CD4-positive, CD25-positive, alpha-beta regulatory T cell (primary cell): Measurements from ENCODE around the gene MAML2. TPM values are rescaled to one million over a fixed set of nuclear protein-coding genes. Genes with fewer than 3 reads are reported as not detected.

Experiments
- ATAC-seq, 2 donors: fragments of 150-1000 bp; cut with Tn5 transposase; one replicate each; pipeline ENCODE4 v1.10.0; 2021; ENCODE audit warnings: low read depth in 2 of 2, moderate number of reproducible peaks in 2 of 2, moderate library complexity in 1 of 2
- DNase-seq, 3 donors: peaks; one replicate each; pipeline versions ENCODE4 v3.0.0 to v3.0.0-alpha.2; 2012 to 2022; ENCODE audit warnings: mixed read lengths in 1 of 3
- H3K27ac ChIP-seq: one replicate; pipeline ENCODE4 v1.7.0; 2013; ENCODE audit warnings: mild to moderate bottlenecking, low read length; ENCODE audit not compliant: insufficient read depth, poor library complexity, severe bottlenecking
- H3K27me3 ChIP-seq: one replicate; pipeline ENCODE4 v1.7.0; 2013; ENCODE audit warnings: low read length; ENCODE audit not compliant: control insufficient read depth, insufficient read depth
- H3K36me3 ChIP-seq: one replicate; pipeline ENCODE4 v1.7.0; 2013; ENCODE audit warnings: mild to moderate bottlenecking, low read length, moderate library complexity; ENCODE audit not compliant: control insufficient read depth, insufficient read depth
- H3K4me1 ChIP-seq: 2 replicates; pipeline ENCODE4 v1.7.0; 2013; ENCODE audit warnings: mild to moderate bottlenecking, low read length; ENCODE audit not compliant: insufficient read depth, control insufficient read depth, poor library complexity, severe bottlenecking
- H3K4me3 ChIP-seq: one replicate; pipeline ENCODE4 v1.7.0; 2013; ENCODE audit warnings: low read depth, mild to moderate bottlenecking, low read length, moderate library complexity
- H3K9me3 ChIP-seq, 2 experiments: 1 replicate in 1 of 2; 2 replicates in 1 of 2; pipeline ENCODE4 v1.7.0; 2013; ENCODE audit warnings: low read length in 2 of 2, mild to moderate bottlenecking in 1 of 2, moderate library complexity in 1 of 2; ENCODE audit not compliant: control insufficient read depth in 2 of 2
- H3K27ac Mint-ChIP-seq, 3 donors: one replicate each; pipeline ENCODE4 v1.8.0; 2020 to 2022; ENCODE audit warnings: mild to moderate bottlenecking in 3 of 3, mixed read lengths in 3 of 3, moderate library complexity in 2 of 3
- H3K27me3 Mint-ChIP-seq: one replicate; pipeline ENCODE4 v1.8.0; 2022; ENCODE audit warnings: mild to moderate bottlenecking, mixed read lengths
- H3K36me3 Mint-ChIP-seq: one replicate; pipeline ENCODE4 v1.8.0; 2020; ENCODE audit warnings: mixed read lengths
- H3K4me1 Mint-ChIP-seq, 4 donors: one replicate each; pipeline ENCODE4 v1.8.0; 2020 to 2022; ENCODE audit warnings: mixed read lengths in 4 of 4, mild to moderate bottlenecking in 1 of 4
- H3K4me3 Mint-ChIP-seq, 4 donors: one replicate each; pipeline ENCODE4 v1.8.0; 2020 to 2022; ENCODE audit warnings: mild to moderate bottlenecking in 4 of 4, mixed read lengths in 4 of 4, moderate library complexity in 3 of 4
- H3K9me3 Mint-ChIP-seq, 7 donors: one replicate each; pipeline ENCODE4 v1.8.0; 2020 to 2022; ENCODE audit warnings: mixed read lengths in 7 of 7, mild to moderate bottlenecking in 3 of 7, moderate library complexity in 2 of 7
- polyA plus RNA-seq, 4 donors: library from polyadenylated mRNA; unstranded; fragments of 300-500 nt; fragmentation: Illumina TruSeq; gene quantifications; one replicate each; pipeline ENCODE4 v1.2.3, GENCODE V29; 2021
- total RNA-seq: library from RNA; stranded (reverse); gene quantifications from one replicate; pipeline ENCODE4 v1.2.3, GENCODE V29; 2022

The MAML2 gene
- total and polyA plus RNA-seq, 5 donors from 2014 or later, result 4.1 to 35.6 (median 9.3) TPM

DNA sequence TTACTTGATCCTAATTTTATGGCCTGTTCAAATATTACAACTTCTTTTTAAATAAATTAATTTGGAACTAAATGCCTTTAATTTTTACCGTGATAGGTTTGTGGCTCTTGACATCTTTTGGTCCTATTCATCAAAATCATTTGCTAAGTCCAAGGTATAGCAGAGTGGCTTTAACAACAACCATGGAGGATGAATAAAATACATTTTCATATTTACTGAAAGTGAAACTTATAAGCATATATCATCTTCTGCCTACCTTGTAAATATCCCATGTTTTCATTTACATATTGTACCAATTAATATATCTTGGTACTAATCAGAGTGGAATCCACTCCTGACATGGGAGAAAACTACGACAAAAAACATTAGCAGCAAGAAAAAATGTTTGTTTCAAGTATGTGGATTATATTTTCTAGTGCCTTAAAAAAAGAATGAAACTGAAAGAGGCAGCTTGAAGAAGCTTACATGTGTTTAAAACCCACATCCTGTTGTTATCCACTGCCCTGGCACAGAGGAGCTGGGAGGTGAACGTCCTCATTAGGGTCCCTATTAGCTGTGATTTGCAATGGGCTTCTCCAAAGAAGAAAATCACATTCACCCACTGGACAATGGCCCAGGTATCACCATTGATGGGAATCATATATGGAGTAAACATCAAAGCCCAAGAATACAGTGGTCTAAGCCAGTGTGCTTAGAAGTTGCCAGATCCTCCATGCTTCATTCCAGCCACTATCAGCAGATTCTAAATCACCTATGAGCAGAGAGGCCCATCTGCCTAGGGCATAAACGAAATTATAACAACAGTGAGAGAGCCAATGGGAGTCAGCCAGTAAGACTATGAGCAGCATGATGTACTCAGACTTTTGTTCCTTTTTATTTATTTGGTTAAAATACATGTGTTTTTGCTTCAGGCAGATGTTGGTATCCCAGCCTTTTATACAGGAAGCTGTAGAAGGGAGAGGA is 84.7 kb downstream of the MAML2 start:
- Histone ChIP-seq H3K36me3 (no peaks in the 10 kb centered on the region), H3K9me3 (no peaks in the 10 kb centered on the region), H3K4me1 (peaks cover 83% of the 10 kb centered on the region), H3K27ac (peak overlapping the region; percentile 87), H3K4me3 (peak overlapping the region; percentile 85), H3K27me3 (no peaks in the 10 kb centered on the region)
- no peaks in the 10 kb centered on the region for H3K9me3 Mint-ChIP-seq
- H3K36me3 Mint-ChIP-seq, result no peaks in the 10 kb centered on the region
- peak; percentile 21 to 90 (median 78) for DNase-seq
- H3K27ac Mint-ChIP-seq, result peak overlapping the region; percentile 98 to 100 (median 98)
- ATAC-seq, result peak; percentile 85 to 86
- peaks cover 58 to 94% (median 80%) of the 10 kb centered on the region in 4 donors for H3K4me1 Mint-ChIP-seq
- peak overlapping the region; percentile 75 to 84 (median 81) for H3K4me3 Mint-ChIP-seq
- H3K27me3 Mint-ChIP-seq, result no peaks in the 10 kb centered on the region

- Histone ChIP-seq H3K4me1 (peaks cover 83% of the 10 kb centered on the region), H3K27ac (peak overlapping the region; percentile 87), H3K27me3 (no peaks in the 10 kb centered on the region), H3K36me3 (no peaks in the 10 kb centered on the region), H3K9me3 (no peaks in the 10 kb centered on the region), H3K4me3 (peak overlapping the region; percentile 85)
- Mint-ChIP-seq H3K4me3 (peak overlapping the region; percentile 36 to 84 (median 78)), H3K27me3 (no peaks in the 10 kb centered on the region), H3K9me3 (peaks cover 0 to under 1% (median 0%) of the 10 kb centered on the region in 7 donors), H3K36me3 (peaks cover 2% of the 10 kb centered on the region), H3K4me1 (peaks cover 55 to 96% (median 80%) of the 10 kb centered on the region in 4 donors), H3K27ac (peak overlapping the region; percentile 98 to 100 (median 98))
- no peak for DNase-seq
- ATAC-seq, result no peak
Measured at GRCh38 chr11:96257036-96257435, 86.0 kb downstream of the MAML2 start.

DNA sequence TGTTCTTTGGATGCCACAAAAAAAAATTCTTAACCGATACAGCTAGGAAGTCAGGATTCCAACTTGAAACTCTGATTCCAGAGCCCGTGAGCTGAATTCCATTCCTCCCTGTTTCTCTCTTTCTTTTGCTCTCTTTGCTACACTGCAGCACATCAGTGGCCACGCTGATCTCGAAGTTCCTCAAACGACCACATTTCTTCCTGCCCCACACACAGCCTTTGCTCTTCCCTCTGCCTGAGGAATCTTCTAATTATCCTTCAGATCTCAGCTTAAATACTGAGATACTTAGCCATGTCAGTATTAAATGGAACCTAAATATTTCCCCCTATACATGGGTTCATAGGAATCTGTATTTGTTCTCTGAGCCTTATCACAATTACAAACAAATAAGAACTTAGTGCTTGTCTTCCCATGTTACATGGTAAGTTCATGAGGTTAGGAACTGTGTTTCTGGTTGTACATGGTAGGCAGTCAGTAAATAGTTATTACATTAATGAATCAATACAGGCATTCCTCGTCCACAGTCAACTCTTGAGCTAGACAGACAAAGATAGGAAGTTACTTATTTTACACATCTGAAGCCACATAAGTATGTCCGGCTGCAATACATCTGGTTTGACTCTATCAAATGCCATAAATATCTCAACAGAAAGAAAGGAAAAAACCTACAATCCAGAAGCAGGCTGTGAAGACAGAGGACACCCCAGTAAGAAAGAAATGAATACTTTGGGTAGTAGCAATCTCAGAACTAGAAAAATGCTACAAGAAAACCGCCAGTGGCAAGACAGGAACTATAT is 86.6 kb downstream of the MAML2 start:
- H3K4me3 Mint-ChIP-seq, result peak overlapping the region; percentile 75 to 84 (median 78)
- Histone ChIP-seq H3K36me3 (no peaks in the 10 kb centered on the region), H3K4me1 (peaks cover 83% of the 10 kb centered on the region), H3K27ac (peak overlapping the region; percentile 87), H3K9me3 (no peaks in the 10 kb centered on the region), H3K27me3 (no peaks in the 10 kb centered on the region), H3K4me3 (peak overlapping the region; percentile 85)
- H3K27me3 Mint-ChIP-seq, result no peaks in the 10 kb centered on the region
- peak overlapping the region; percentile 98 to 100 (median 98) for H3K27ac Mint-ChIP-seq
- peaks cover 0 to 1% (median 0%) of the 10 kb centered on the region in 7 donors for H3K9me3 Mint-ChIP-seq
- peaks cover 3% of the 10 kb centered on the region for H3K36me3 Mint-ChIP-seq
- peaks cover 55 to 94% (median 76%) of the 10 kb centered on the region in 4 donors for H3K4me1 Mint-ChIP-seq
- ATAC-seq (no peak), DNase-seq (no peak)

DNA sequence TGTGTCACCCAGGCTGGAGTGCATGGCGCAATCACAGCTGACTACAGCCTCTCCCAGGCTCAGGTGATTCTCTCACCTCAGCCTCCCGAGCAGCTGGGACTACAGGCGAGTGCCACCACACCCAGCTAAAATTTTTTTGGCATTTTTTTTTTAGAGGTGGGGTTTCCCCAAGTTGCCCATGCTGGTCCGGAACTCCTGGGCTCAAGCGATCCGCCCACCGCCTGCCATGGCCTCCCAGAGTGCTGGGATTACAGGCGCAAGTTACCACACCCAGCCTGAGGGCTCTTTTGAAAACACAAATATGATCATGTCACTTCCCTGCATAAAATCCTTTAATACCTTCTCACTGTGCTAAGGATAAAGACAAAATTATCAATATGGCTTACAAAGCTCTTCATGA is 88.1 kb downstream of the MAML2 start:
- no peak for ATAC-seq
- H3K9me3 Mint-ChIP-seq, result peaks cover 0 to 1% (median 0%) of the 10 kb centered on the region in 7 donors
- no peak for DNase-seq
- Histone ChIP-seq H3K4me1 (peaks cover 74% of the 10 kb centered on the region), H3K9me3 (no peaks in the 10 kb centered on the region), H3K27me3 (no peaks in the 10 kb centered on the region), H3K4me3 (no peak overlapping the region), H3K27ac (no peak overlapping the region), H3K36me3 (no peaks in the 10 kb centered on the region)
- H3K27ac Mint-ChIP-seq, result peak overlapping the region; percentile 68 to 97 (median 85)
- H3K36me3 Mint-ChIP-seq, result peaks cover 10% of the 10 kb centered on the region
- no peaks in the 10 kb centered on the region for H3K27me3 Mint-ChIP-seq
- H3K4me1 Mint-ChIP-seq, result peaks cover 51 to 91% (median 74%) of the 10 kb centered on the region in 4 donors
- H3K4me3 Mint-ChIP-seq, result peak overlapping the region; percentile 18 to 69 (median 52)

DNA sequence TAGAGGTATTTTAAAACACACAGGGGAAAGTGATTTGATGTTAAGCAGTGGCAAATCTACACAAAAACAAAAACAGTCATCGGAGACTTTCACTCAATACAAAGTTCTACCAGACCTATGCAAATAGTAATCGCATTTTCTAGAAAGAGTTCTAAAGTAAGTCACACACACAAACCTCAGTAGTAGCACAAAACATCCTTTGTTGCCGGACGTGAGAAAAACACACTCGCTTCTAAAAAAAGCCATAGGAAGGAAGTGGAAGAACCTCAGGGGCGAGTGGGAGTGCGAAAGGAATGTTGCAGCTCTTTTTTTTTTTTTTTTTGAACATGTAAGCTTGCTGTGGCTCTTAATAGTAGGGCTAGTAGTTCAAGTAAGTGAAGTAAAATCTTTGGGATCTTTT is 88.9 kb downstream of the MAML2 start:
- H3K27ac ChIP-seq, result peak overlapping the region; percentile 62
- peak overlapping the region; percentile 73 to 97 (median 85) for H3K27ac Mint-ChIP-seq
- ATAC-seq (peak; percentile 37 to 53), DNase-seq (peak in 1 of 3 donors; percentile 71)
- H3K9me3 ChIP-seq, result no peaks in the 10 kb centered on the region
- peaks cover 57 to 91% (median 75%) of the 10 kb centered on the region in 4 donors for H3K4me1 Mint-ChIP-seq
- H3K36me3 ChIP-seq, result no peaks in the 10 kb centered on the region
- peak overlapping the region; percentile 69 to 77 (median 74) for H3K4me3 Mint-ChIP-seq
- H3K27me3 ChIP-seq, result no peaks in the 10 kb centered on the region
- H3K4me3 ChIP-seq, result peak overlapping the region; percentile 75
- peaks cover 0 to 1% (median 0%) of the 10 kb centered on the region in 7 donors for H3K9me3 Mint-ChIP-seq
- H3K4me1 ChIP-seq, result peaks cover 66% of the 10 kb centered on the region
- no peaks in the 10 kb centered on the region for H3K27me3 Mint-ChIP-seq
- H3K36me3 Mint-ChIP-seq, result peaks cover 17% of the 10 kb centered on the region

GRCh38 chr11:96246718-96247552 is 96.1 kb downstream of the MAML2 start:
- Mint-ChIP-seq H3K4me3 (peak overlapping the region; percentile 27 to 76 (median 44)), H3K4me1 (peaks cover 33 to 80% (median 59%) of the 10 kb centered on the region in 4 donors), H3K27ac (peak overlapping the region; percentile 61 to 82 (median 70)), H3K9me3 (peaks cover 0 to 1% (median 0%) of the 10 kb centered on the region in 7 donors), H3K36me3 (peaks cover 15% of the 10 kb centered on the region), H3K27me3 (no peaks in the 10 kb centered on the region)
- no peak for DNase-seq
- Histone ChIP-seq H3K27me3 (no peaks in the 10 kb centered on the region), H3K4me3 (peak overlapping the region; percentile 27), H3K36me3 (no peaks in the 10 kb centered on the region), H3K9me3 (no peaks in the 10 kb centered on the region), H3K4me1 (peaks cover 22% of the 10 kb centered on the region), H3K27ac (peak overlapping the region; percentile 30)
- ATAC-seq, result peak; percentile 33 to 35
